LoVo (cell line): ENCODE results near the gene PRDM16.
"Not testable (repeated sequence)": the region's sequence is repeated elsewhere in the genome, so short reads cannot be mapped to it uniquely, and the experiment has no call there.

Experiments
- DNase-seq: peaks from one replicate; pipeline ENCODE4 v3.0.0-alpha.2; 2016; ENCODE audit warnings: low spot score

PRDM16 gene

DNA sequence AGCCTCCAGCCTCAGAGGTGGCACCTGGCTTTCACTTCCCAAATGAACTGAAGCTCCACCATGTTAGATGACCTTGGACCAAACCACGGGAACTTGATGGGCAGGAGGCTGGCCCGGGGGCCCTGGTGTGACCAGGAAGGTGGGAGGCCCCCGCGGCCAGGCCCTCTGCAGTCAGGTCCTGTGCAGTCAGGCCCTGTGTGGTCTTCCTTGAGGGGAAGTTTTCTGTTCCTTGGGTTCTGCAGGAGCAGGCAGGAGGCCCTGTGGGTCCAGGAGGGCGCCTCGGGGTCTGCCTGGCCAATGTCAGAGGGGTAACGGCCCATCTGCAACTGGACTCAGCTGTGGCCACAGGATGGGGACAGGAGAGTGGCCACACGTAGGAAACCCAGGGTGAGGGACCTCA, 13.0 kb downstream of the PRDM16 start:
- no peak for DNase-seq

DNA sequence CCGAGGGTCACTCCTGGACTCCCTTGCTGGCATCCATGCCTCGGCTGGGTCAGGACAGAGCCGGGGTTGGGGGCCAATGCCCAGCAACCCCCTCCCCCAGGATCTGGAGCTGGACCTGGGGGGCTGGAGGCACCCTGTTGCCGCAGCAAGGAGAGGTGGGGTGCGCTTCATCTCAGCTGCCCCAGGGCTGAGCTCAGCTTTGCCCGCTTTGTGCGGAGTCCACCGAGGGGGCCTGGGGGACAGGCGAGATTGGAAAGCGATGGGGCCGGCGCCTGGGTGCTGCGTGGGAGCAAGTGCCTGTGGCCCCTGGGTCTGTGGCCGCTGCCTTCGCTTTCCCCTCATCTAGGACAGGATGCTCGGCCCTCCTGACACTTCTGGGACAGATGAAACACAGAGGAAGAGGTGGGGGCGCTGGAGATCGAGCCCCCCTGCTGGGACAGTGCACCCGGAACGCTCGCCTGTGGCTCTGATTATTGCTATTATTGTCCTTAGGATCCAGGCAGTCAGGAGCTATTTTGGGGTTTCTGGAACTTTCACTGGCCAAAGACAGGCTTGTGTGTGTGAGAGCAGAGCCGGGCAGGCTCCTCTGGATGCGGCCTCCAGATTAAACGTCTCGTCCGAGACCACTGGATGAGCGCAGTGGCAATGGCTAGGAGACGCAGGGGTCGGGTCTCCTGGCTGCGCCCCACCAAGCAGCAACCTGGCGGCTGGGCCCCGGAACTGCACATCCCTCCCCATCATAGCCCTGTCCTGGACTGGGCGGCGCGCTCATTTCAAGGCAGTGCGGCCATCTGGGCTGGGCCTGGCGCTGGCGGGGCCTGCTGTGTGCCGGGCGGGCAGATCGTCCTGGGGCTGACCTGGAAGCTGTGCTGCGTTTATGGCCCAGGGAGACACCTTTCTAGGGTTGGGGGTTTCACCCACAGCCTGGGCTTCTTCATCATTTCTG, 13.8 kb downstream of the PRDM16 start:
- DNase-seq, result no peak

DNA sequence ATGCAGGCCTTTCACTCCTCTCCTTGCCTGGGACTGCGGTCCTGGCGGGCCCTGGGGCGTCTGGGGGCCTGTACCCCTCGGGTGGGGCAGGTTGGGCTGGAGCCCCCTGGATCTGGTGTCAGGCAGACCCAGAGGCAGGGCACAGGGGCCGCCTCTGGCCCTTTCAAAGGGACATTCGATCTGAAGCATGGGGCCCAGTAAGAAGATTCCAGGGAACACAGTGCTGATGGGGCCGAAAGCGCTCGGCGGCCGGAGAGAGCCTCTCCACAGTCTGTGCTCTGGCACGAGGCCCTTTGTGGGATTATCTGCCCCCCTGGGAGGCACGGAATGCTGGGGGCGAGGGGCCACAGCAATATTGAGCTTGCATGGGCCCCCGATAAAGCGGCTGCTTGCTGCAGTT, 15.2 kb downstream of the PRDM16 start:
- no peak for DNase-seq

GRCh38 chr1:3084726-3085125, 15.7 kb downstream of the PRDM16 start:
- no peak for DNase-seq

GRCh38 chr1:3085721-3086120, 16.7 kb downstream of the PRDM16 start:
- DNase-seq, result no peak

DNA sequence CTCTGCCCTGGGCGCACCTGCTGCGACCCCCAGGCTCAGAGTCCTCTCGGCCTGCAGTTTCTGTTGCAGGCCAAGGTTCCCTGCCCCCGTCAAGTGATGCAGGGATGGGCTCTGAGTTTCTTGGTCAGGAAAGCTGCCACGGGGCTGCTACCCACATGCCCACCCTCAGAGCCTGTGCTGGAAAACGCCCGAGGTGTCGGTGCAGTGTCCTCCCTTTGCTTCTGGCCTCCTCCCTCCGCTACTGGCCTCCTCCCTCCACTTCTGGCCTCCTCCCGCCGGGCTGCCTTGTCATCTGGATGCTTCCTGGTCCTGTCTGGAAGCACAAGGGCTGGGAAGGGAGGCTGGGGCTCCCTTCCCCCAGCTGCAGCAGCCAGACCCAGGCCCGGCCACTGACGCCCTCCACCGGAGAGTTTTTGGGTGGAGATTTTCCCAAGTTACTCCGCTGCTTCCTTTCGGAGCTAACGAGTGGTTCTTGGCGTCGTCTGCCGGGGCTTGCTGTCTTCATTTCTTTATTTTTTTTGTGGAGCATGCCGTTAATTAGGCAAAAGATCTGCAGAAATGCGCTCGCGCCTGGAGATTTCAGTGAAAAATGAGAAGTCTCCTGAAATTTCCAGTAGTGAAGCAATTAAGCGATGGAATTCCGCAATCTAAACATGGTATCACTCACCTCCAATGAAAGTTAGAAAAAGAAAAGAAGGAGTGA, 17.4 kb downstream of the PRDM16 start:
- DNase-seq, result no peak

DNA sequence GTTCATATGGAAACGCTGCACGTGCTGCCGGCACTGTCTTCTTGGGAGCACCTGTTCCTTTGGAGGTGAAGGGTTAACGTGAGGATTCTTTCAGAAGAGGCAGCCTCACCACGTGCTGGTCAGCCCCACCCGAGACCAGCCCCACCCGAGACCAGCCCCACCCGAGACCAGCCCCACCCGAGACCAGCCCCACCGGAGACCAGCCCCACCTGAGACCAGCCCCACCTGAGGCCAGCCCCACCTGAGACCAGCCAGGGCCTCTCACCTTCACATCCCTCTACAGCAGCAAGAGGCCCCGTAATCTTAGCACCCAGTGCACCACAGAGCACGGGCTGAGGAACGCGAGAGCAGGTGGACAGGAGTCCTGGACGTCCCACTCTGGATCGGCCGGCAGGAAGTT, 18.0 kb downstream of the PRDM16 start:
- DNase-seq, result no peak

DNA sequence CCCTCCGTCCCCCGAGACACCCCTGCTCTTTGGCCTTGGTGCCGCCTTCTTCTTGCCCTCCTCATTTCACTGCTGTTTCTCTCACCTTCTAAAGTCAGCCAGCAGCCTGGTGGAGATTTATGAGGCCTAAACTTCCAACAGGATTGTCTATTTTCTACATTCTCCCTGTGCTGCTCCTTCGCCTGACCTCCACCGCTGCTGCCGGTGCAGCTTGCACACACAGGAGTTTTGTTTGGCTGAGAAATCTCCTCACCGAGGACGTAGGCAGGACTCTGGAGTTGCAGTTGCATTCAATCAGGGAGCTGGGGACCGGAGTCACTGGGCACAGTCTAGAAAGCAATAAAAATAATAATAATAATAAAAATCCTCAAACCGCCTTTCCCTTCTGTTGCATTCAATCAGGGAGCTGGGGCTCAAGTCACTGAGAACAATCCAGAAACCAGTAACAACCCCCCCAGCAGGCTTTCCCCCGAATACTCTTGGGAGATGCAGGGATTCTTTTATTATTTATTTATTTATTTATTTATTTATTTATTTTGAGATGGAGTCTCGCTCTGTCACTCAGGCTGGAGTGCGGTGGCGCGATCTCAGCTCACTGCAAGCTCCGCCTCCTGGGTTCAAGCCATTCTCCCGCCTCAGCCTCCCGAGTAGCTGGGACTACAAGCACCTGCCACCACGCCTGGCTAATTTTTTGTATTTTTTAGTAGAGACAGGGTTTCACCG, 19.1 kb downstream of the PRDM16 start:
- not testable (repeated sequence) for DNase-seq

DNA sequence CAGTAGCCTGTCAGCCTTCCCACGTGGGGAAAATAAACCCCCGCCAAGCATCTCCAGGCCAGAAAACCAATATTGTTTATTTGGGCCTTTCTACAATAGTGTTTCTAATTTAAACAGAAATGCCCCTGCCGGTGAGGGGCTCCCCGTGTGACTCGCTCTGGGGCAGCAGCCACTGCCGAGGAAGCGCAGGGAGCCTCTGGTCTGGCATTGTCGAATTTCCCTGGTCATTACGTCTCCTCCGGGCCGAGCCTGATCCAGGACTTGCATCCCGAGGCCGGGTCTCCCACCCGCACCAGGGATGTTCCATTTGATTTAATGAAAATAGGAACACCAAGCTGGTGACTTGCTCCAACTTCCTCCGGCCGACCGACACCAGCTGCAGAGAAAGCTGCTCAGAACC, 20.5 kb downstream of the PRDM16 start:
- no peak for DNase-seq

DNA sequence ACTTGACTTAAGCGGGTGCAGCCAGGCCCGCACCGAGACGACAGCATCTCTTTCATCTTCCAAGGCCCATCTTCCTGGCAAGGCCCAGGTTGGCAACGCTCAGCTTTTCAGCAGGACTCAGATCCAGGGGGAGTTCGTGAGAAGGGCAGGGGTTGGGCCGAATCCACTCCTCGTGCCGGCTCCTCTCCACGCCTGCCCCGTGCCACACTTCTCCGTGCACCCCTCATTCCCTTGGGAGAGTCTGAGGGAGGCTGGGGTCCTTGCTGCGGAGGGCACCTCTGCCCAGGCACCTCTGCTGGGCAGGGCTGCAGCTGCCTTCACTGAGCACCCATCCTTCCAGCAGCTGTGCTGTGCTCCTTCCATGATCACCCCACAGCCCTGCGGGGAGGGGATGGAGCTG, 22.3 kb downstream of the PRDM16 start:
- no peak for DNase-seq

GRCh38 chr1:3092530-3092929, 23.5 kb downstream of the PRDM16 start:
- no peak for DNase-seq

DNA sequence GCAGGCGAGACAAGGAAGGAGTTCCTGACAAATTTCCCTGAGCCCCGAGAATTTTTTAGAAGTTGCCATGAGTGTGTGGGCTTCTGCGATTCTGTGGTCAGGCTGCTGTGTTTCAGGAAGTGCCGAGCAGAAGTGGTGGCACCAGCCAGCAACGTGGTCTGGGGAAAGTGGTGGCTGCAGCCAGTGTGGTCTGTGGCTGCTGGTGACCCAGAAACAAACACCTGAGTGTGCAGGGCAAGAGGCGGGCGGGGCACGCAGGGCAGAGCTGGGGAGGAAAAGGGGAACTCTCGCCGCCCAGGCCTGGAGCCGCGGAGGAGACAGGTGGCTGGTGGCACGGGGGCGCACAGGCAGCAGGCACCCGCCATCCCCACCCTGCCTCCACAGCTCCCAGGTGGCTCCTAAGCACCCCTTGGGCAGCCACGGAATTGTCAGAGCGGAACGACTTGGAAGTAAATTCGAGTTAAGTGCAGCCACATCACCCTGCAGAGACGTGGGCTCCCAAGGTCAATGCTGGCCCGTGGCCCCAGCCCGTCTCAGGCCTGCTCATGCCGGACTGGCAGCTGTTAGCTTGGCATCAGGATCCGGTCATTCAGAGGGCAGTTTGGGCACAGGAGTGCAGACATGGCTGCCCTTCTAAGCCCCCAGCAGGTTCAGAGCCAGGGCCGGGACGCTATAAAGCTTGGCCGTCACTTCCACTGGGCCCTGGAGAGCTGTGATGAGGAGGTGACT, 25.1 kb downstream of the PRDM16 start:
- no peak for DNase-seq

DNA sequence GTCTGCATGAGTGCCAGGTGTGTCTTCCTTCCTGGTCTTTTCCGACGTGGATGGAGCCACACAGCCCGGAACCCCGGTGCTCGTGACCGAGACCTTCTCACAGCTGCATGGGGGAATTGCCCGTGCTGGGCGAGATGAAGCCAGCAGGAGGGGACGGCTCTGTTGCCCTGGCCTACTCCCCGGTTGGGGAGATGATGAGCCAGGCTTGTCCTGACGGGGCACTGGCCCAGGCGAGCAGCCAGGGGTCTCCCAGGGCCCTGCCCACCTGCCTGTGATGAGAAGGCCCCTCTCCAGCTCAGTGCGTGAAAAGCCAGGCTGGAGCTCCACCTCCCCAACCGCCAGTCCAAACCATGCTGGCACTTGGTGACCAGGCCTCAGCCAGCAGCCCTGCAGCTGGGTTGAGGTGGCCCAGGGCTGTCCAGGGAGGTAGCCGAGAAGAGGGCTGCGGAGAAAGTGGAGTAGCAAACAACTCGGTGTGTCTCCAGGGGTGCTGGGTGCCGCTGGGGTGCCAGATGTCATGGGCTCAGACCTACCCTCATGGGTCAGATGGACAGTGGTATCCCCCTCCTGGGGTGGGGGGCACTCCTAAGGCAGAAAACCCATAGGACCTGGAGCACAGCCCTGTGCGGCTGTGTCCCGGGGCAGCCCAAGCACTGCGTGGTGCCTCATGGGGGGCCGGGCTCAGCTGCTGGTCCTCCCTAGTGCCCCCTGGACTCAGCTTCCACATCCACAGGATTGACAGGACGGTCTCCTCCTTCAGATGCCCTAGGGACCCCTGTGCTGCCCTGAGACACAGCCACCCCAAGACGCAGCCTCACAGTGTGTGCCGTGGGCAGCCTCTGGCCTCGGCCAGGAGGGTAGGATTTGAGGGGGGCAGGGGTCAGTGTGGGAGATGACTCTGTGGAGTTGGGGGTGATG, 26.1 kb downstream of the PRDM16 start:
- no peak for DNase-seq

GRCh38 chr1:3096345-3096744, 27.3 kb downstream of the PRDM16 start:
- DNase-seq, result no peak

GRCh38 chr1:3097231-3097630, 28.2 kb downstream of the PRDM16 start:
- no peak for DNase-seq

- no peak for DNase-seq
Observed at GRCh38 chr1:3097861-3098260, 28.9 kb downstream of the PRDM16 start.

DNA sequence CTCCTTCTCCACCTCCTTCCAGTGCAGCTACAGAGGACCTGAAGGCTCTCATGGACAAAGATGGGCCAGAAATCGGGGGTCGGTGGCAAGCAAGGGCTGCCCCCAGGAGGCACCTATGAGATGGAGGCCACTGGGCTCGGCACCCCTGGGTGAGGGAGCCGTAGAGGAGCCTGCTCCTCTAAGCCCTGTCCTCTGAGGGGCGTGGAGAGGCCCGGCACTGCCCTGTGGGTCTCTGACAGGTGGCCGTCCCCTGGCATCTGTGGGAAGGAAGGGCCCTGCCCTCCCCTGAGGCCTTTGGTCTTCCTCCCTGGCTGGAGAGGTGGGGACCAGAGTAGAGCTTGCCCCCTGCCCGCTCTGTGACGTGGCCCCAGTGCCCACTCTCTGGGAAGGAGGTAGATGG, 30.9 kb downstream of the PRDM16 start:
- DNase-seq, result no peak

DNA sequence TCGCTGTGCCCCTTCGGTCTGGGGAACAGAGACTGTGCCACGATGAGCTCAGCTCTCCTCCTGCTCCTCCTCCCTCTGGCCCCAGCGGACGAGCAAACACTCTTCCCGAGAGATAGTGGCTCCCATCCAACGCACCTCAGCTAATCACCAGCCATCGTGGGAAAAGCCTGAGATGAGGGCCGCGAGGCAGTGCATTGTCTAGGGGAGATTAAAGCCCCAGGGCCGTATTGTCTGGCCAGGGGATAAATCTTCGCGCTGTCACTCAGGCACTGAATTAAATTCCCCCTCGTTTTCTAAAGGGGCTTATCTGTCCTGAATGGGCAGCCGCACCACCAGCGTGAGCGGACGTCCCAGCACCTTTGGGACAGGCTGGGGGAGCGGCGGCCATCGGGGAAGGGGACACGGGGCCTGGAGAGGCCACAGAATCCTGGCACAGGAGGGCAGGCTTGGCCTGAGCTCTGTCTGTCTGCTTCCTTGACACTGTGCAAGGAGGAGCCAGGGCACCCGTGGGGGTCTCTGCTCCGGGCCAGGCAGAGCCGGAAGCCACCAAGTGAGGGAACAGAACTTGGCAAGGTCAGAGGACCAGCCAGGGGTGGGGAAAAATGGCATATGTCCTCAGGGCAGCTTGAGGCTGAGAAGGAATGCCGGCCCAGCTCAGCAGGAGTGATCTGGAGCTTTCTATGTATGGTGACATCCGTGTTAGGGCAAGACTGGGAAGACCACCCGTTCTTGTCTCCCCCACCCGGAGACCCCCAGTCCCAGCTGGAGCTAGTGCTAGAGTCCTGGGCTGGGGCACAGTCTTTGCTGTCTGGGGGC, 32.3 kb downstream of the PRDM16 start:
- DNase-seq, result no peak

DNA sequence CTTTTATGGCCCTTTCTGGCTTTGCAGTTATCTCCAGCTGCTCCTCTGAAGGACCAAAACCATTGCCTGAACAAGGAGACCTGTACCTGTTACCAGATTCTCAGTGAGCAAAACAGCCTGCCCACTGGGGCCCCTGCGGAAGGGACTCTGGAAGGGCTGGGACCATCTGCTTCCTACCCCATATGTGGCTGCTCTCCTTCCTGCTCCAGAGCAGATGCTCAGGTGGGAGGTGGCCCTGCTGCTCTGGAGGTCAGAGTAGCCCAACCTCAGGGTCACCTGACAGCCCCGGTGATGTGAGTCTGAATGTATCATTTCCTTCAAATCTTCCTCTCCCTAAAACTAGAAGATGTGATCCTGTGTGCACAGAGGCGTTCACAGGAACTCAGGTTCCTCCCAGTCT, 33.6 kb downstream of the PRDM16 start:
- no peak for DNase-seq
